Activated CD4-positive, alpha-beta T cell treated with anti-CD3 and anti-CD28 coated beads, Interleukin-2, amount 10 ng/mL, durations not matched to agents 7 days and 5 days (primary cell): ENCODE measurements around the gene ETS1. TPM values are rescaled to one million over a fixed set of nuclear protein-coding genes. Genes with fewer than 3 reads are reported as not detected.

ENCODE experiments used
- CTCF ChIA-PET: fragments of 350-600 bp; sonication (Branson Sonifier 250); formaldehyde crosslinking; loops from one replicate; lab custom pipeline; 2021; ENCODE audit warnings: antibody characterized with exemption; lab: Charles Lee
- POLR2A ChIA-PET: fragments of 350-600 bp; sonication (Branson Sonifier 250); formaldehyde crosslinking; loops from one replicate; lab custom pipeline; 2021; ENCODE audit warnings: antibody characterized with exemption; lab: Charles Lee
- DNase-seq: peaks from one replicate; pipeline ENCODE4 v3.0.0-alpha.2; 2020
- H3K27ac Mint-ChIP-seq: one replicate; pipeline ENCODE4 v1.8.0; 2021; ENCODE audit warnings: mild to moderate bottlenecking, moderate library complexity, mixed read lengths
- H3K27me3 Mint-ChIP-seq: one replicate; pipeline ENCODE4 v1.8.0; 2021; ENCODE audit warnings: mixed read lengths
- H3K36me3 Mint-ChIP-seq: one replicate; pipeline ENCODE4 v1.8.0; 2021; ENCODE audit warnings: low read depth, mixed read lengths
- H3K4me1 Mint-ChIP-seq: one replicate; pipeline ENCODE4 v1.8.0; 2021; ENCODE audit warnings: mixed read lengths
- H3K4me3 Mint-ChIP-seq: one replicate; pipeline ENCODE4 v1.8.0; 2021; ENCODE audit warnings: mild to moderate bottlenecking, moderate library complexity, mixed read lengths
- H3K9me3 Mint-ChIP-seq: one replicate; pipeline ENCODE4 v1.8.0; 2021; ENCODE audit warnings: mixed read lengths
- total RNA-seq, 2 experiments: library from RNA; stranded (reverse); gene quantifications; one replicate each; pipeline ENCODE4 v1.2.3, GENCODE V29; 2021

Gene ETS1
- total RNA-seq, 2 experiments from 2014 or later, result 580 to 648 TPM

GRCh38 chr11:128615076-128615475, 27.7 kb upstream of the ETS1 start:
- Mint-ChIP-seq H3K36me3 (no peaks in the 10 kb centered on the region), H3K27me3 (peaks cover 4% of the 10 kb centered on the region), H3K4me3 (no peak overlapping the region), H3K9me3 (no peaks in the 10 kb centered on the region), H3K4me1 (peaks cover 38% of the 10 kb centered on the region), H3K27ac (no peak overlapping the region)
- CTCF ChIA-PET, result interaction anchor here (0.7 to 1.3 kb wide), 2 partner anchors 9 to 15 kb away, joined by 3 to 5 read pairs; no protein-coding TSS in a partner anchor
- DNase-seq, result no peak
- POLR2A ChIA-PET, result no interaction called here

- ChIA-PET POLR2A (no interaction called here), CTCF (interaction anchor here (1.3 to 4.4 kb wide), 3 partner anchors 9 to 17 kb away, joined by 5 to 24 read pairs (median 5); no protein-coding TSS in a partner anchor)
- H3K27me3 Mint-ChIP-seq, result peaks cover 4% of the 10 kb centered on the region
- peaks cover 39% of the 10 kb centered on the region for H3K4me1 Mint-ChIP-seq
- H3K27ac Mint-ChIP-seq, result no peak overlapping the region
- H3K36me3 Mint-ChIP-seq, result no peaks in the 10 kb centered on the region
- H3K9me3 Mint-ChIP-seq, result no peaks in the 10 kb centered on the region
- DNase-seq, result no peak
- no peak overlapping the region for H3K4me3 Mint-ChIP-seq
These were observed 26.7 kb upstream of the ETS1 start for GRCh38 chr11:128614026-128614425.

- POLR2A ChIA-PET, result no interaction called here
- Mint-ChIP-seq H3K4me3 (no peak overlapping the region), H3K9me3 (no peaks in the 10 kb centered on the region), H3K27ac (no peak overlapping the region), H3K27me3 (peaks cover 4% of the 10 kb centered on the region), H3K36me3 (no peaks in the 10 kb centered on the region), H3K4me1 (peaks cover 41% of the 10 kb centered on the region)
- CTCF ChIA-PET, result interaction anchor here (1.1 to 4.4 kb wide), 3 partner anchors 9 to 18 kb away, joined by 3 to 24 read pairs (median 5); no protein-coding TSS in a partner anchor
- DNase-seq, result no peak
These were observed 26.1 kb upstream of the ETS1 start for GRCh38 chr11:128613300-128613995.

- DNase-seq, result peak; percentile 65
- ChIA-PET POLR2A (interaction anchor here (0.6 to 1.3 kb wide), 3 partner anchors 88 to 364 kb away, joined by 4 read pairs; no protein-coding TSS in a partner anchor), CTCF (interaction anchor here (0.6 to 4.4 kb wide), 10 partner anchors 8 to 437 kb away, joined by 3 to 24 read pairs (median 3); no protein-coding TSS in a partner anchor)
- H3K36me3 Mint-ChIP-seq, result no peaks in the 10 kb centered on the region
- peaks cover 44% of the 10 kb centered on the region for H3K4me1 Mint-ChIP-seq
- no peaks in the 10 kb centered on the region for H3K9me3 Mint-ChIP-seq
- H3K4me3 Mint-ChIP-seq, result peak overlapping the region; percentile 42
- no peaks in the 10 kb centered on the region for H3K27me3 Mint-ChIP-seq
- peak overlapping the region; percentile 85 for H3K27ac Mint-ChIP-seq
These were observed 23.6 kb upstream of the ETS1 start for GRCh38 chr11:128610721-128611617.

- Mint-ChIP-seq H3K9me3 (no peaks in the 10 kb centered on the region), H3K27me3 (no peaks in the 10 kb centered on the region), H3K4me1 (peaks cover 44% of the 10 kb centered on the region), H3K27ac (peak overlapping the region; percentile 81), H3K4me3 (peak overlapping the region; percentile 11), H3K36me3 (no peaks in the 10 kb centered on the region)
- ChIA-PET CTCF (interaction anchor here (0.7 to 4.4 kb wide), 6 partner anchors 9 to 98 kb away, joined by 3 to 24 read pairs (median 4); no protein-coding TSS in a partner anchor), POLR2A (interaction anchor here (1.0 kb wide), 1 partner anchor 84 kb away, joined by 8 read pairs; no protein-coding TSS in a partner anchor)
- no peak for DNase-seq
These were observed 22.4 kb upstream of the ETS1 start for GRCh38 chr11:128609785-128610184.

DNA sequence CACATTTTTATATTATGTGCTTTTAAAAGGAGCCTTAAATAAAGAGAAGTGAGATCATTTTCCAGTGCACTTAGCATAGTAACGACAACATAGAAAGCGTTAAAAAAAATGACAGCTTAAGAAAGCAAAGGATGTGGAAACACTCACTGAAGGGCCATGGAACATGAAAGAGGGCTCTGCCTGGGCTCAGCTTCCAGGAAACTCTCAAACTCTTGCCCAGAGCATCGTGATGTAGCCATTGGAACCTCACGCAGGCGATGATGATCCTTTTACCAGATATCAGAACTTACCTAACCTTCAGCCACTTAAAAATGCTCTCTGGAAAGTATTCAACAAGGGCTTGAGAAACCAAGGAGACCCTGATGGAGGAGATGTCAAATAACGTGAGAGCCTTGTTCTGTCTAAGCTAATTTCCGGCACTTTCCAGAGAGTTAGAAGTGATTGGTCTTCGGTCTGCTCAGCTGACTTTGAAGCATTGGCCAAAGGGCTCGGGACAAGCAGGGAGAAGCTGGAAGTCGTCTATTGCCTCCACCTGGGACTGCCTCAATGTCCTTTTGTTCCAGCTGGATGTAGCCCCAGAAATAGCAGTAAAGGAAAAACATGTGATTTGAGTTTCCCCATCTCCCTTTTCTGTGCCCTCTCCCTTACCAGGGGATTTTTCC, 21.5 kb upstream of the ETS1 start:
- H3K9me3 Mint-ChIP-seq, result no peaks in the 10 kb centered on the region
- no peaks in the 10 kb centered on the region for H3K27me3 Mint-ChIP-seq
- peaks cover 42% of the 10 kb centered on the region for H3K4me1 Mint-ChIP-seq
- ChIA-PET CTCF (interaction anchor here (0.6 to 2.1 kb wide), 3 partner anchors 16 to 22 kb away, joined by 3 to 5 read pairs (median 3); no protein-coding TSS in a partner anchor), POLR2A (no interaction called here)
- peak overlapping the region; percentile 54 for H3K27ac Mint-ChIP-seq
- no peaks in the 10 kb centered on the region for H3K36me3 Mint-ChIP-seq
- DNase-seq, result no peak
- no peak overlapping the region for H3K4me3 Mint-ChIP-seq

- Mint-ChIP-seq H3K9me3 (no peaks in the 10 kb centered on the region), H3K27ac (no peak overlapping the region), H3K4me1 (peaks cover 47% of the 10 kb centered on the region), H3K4me3 (no peak overlapping the region), H3K36me3 (no peaks in the 10 kb centered on the region), H3K27me3 (no peaks in the 10 kb centered on the region)
- CTCF ChIA-PET, result interaction anchor here (0.6 to 2.2 kb wide), 3 partner anchors 11 to 83 kb away, joined by 3 to 14 read pairs (median 3); no protein-coding TSS in a partner anchor
- POLR2A ChIA-PET, result no interaction called here
- no peak for DNase-seq
These were observed 20.5 kb upstream of the ETS1 start for GRCh38 chr11:128607819-128608218.

DNA sequence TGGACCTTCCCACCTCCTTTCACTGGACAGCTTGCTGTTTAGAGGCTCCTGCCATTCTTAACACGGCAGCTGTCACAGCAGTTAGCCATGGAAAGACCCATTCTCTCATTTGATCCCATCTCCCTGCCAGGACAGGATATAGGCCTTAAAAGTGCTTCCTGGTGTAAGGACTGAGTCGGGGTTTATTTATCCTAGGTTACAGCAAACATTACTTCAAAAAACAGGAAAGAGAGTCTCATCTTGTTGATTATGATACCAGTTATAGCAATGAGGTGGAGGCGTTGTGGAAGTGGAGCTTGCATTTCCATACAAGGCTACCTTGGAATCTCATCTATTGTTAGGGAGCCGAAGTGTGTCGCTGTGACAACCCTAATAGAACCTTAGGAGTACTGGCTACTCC, 17.4 kb upstream of the ETS1 start:
- DNase-seq, result no peak
- ChIA-PET POLR2A (no interaction called here), CTCF (interaction anchor here (0.6 to 2.5 kb wide), 5 partner anchors 8 to 96 kb away, joined by 3 to 6 read pairs (median 3); no protein-coding TSS in a partner anchor)
- Mint-ChIP-seq H3K27ac (no peak overlapping the region), H3K9me3 (no peaks in the 10 kb centered on the region), H3K4me1 (peaks cover 28% of the 10 kb centered on the region), H3K27me3 (no peaks in the 10 kb centered on the region), H3K36me3 (no peaks in the 10 kb centered on the region), H3K4me3 (no peak overlapping the region)

GRCh38 chr11:128603752-128604414, 16.5 kb upstream of the ETS1 start:
- Mint-ChIP-seq H3K36me3 (no peaks in the 10 kb centered on the region), H3K27me3 (no peaks in the 10 kb centered on the region), H3K4me1 (peaks cover 19% of the 10 kb centered on the region), H3K4me3 (no peak overlapping the region), H3K27ac (no peak overlapping the region), H3K9me3 (no peaks in the 10 kb centered on the region)
- POLR2A ChIA-PET, result interaction anchor here (0.6 kb wide), 1 partner anchor 56 kb away, joined by 4 read pairs; no protein-coding TSS in a partner anchor
- CTCF ChIA-PET, result interaction anchor here (0.6 to 2.5 kb wide), 6 partner anchors 8 to 95 kb away, joined by 3 to 6 read pairs (median 4); no protein-coding TSS in a partner anchor
- DNase-seq, result no peak

- Mint-ChIP-seq H3K4me1 (peaks cover 12% of the 10 kb centered on the region), H3K4me3 (no peak overlapping the region), H3K9me3 (no peaks in the 10 kb centered on the region), H3K36me3 (no peaks in the 10 kb centered on the region), H3K27ac (peak overlapping the region; percentile 75), H3K27me3 (no peaks in the 10 kb centered on the region)
- no peak for DNase-seq
- ChIA-PET CTCF (interaction anchor here (1.4 to 2.5 kb wide), 2 partner anchors 11 to 16 kb away, joined by 4 to 6 read pairs; no protein-coding TSS in a partner anchor), POLR2A (interaction anchor here (0.6 kb wide), 1 partner anchor 56 kb away, joined by 4 read pairs; no protein-coding TSS in a partner anchor)
These were observed 15.8 kb upstream of the ETS1 start for GRCh38 chr11:128603003-128603696.

DNA sequence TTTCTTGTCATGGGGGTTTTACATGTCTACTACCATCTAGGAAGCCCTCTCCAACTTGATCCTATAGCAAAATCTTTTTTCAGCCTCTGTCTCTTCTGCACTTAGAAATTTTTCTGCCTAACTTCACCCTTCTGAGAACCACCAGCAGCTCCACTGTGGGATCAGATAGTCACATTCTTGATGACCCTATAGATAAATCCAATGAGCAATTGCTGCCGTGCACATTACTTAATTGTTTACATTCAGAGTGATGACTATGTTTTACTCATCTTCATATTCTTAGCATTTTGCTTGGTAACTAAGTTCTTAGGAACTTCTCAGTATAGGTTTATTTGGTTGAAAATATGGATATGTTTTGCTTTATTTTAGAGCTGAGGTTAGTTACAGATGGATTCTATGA, 12.4 kb upstream of the ETS1 start:
- Mint-ChIP-seq H3K27me3 (no peaks in the 10 kb centered on the region), H3K4me3 (no peak overlapping the region), H3K9me3 (no peaks in the 10 kb centered on the region), H3K36me3 (no peaks in the 10 kb centered on the region), H3K27ac (no peak overlapping the region), H3K4me1 (peaks cover 14% of the 10 kb centered on the region)
- DNase-seq, result no peak
- ChIA-PET CTCF (interaction anchor here (0.6 to 1.5 kb wide), 5 partner anchors 11 to 31 kb away, joined by 3 to 5 read pairs (median 3); no protein-coding TSS in a partner anchor), POLR2A (no interaction called here)
